ENCODE measurements around the gene ZCCHC8.
"Not testable (repeated sequence)": the region's sequence is repeated elsewhere in the genome, so short reads cannot be mapped to it uniquely, and the experiment has no call there.

DNA sequence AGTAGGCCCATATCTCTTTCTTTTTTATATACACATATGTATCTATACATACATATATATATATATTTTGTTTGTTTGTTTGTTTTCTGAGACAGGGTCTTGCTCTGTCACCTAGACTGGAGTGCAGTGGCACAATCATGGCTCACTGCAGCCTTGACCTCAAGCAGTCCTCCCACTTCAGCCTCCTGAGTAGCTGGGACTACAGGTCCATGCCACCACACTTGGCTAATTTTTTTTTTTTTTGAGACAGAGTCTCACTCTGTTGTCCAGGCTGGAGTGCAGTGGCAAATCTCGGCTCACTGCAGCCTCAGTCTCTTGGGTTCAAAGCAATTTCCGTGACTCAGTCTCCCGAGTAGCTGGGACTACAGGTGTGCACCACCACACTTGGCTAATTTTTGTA lies 12.9 kb downstream of the ZCCHC8 start:
- not testable (repeated sequence) for TF ChIP-seq CTCF (IDR thresholded peaks at IDR 0.05; ENCODE audit: low read depth, low read length); EZH2phosphoT487 (IDR thresholded peaks at IDR 0.05; ENCODE audit: low read depth)

Data from OCI-LY3 (cell line).